SKM-1 treated with dmso at 0.1 percent for 144 hours (cell line): ENCODE measurements around the gene CEP70.
"Not testable (repeated sequence)": the region's sequence is repeated elsewhere in the genome, so short reads cannot be mapped to it uniquely, and the experiment has no call there.

Experiments
- DNase-seq: peaks from one replicate; lab custom pipeline; 2025; ENCODE audit not compliant: unreplicated experiment; lab: John Stamatoyannopoulos, UW

Gene CEP70

GRCh38 chr3:138513090-138513843 is 80.8 kb downstream of the CEP70 start:
- no peak for DNase-seq

- no peak for DNase-seq
Observed at GRCh38 chr3:138511945-138512344, 82.1 kb downstream of the CEP70 start.

GRCh38 chr3:138509586-138509985 is 84.5 kb downstream of the CEP70 start:
- no peak for DNase-seq

GRCh38 chr3:138507524-138507923 is 86.5 kb downstream of the CEP70 start:
- no peak for DNase-seq

GRCh38 chr3:138498991-138499390 is 95.1 kb downstream of the CEP70 start:
- no peak for DNase-seq

GRCh38 chr3:138497851-138498250 is 96.2 kb downstream of the CEP70 start:
- no peak for DNase-seq

- no peak for DNase-seq
Observed at GRCh38 chr3:138497021-138497420, 97.0 kb downstream of the CEP70 start.

- DNase-seq: no peak
Observed at GRCh38 chr3:138496436-138496835, 97.6 kb downstream of the CEP70 start.

- DNase-seq: not testable (repeated sequence)
Observed at GRCh38 chr3:138495638-138496037, 98.4 kb downstream of the CEP70 start.

GRCh38 chr3:138494607-138494929 is 99.5 kb downstream of the CEP70 start:
- DNase-seq: no peak

- no peak for DNase-seq
Observed at GRCh38 chr3:138493804-138494606, 100.1 kb downstream of the CEP70 start.

- no peak for DNase-seq
Observed at GRCh38 chr3:138492980-138493675, 100.9 kb downstream of the CEP70 start.

- no peak for DNase-seq
Observed at GRCh38 chr3:138491971-138492370, 102.1 kb downstream of the CEP70 start.

GRCh38 chr3:138486580-138486979 is 107.5 kb downstream of the CEP70 start:
- DNase-seq: not testable (repeated sequence)

GRCh38 chr3:138484672-138485071 is 109.4 kb downstream of the CEP70 start:
- not testable (repeated sequence) for DNase-seq

- peak; percentile 58 for DNase-seq
Observed at GRCh38 chr3:138479438-138479863, 114.6 kb downstream of the CEP70 start.

GRCh38 chr3:138477801-138478200 is 116.3 kb downstream of the CEP70 start:
- no peak for DNase-seq

- DNase-seq: no peak
Observed at GRCh38 chr3:138477120-138477519, 116.9 kb downstream of the CEP70 start.

- DNase-seq: no peak
Observed at GRCh38 chr3:138476526-138476925, 117.5 kb downstream of the CEP70 start.

GRCh38 chr3:138474163-138474562 is 119.9 kb downstream of the CEP70 start:
- no peak for DNase-seq

- DNase-seq: no peak
Observed at GRCh38 chr3:138473391-138473790, 120.7 kb downstream of the CEP70 start.
